Right kidney (tissue), 1 donor: ENCODE data around the gene TMEM106C.

Experiments used
- DNase-seq: peaks from one replicate; pipeline ENCODE4 v3.0.0-alpha.2; 2016

The TMEM106C gene

DNA sequence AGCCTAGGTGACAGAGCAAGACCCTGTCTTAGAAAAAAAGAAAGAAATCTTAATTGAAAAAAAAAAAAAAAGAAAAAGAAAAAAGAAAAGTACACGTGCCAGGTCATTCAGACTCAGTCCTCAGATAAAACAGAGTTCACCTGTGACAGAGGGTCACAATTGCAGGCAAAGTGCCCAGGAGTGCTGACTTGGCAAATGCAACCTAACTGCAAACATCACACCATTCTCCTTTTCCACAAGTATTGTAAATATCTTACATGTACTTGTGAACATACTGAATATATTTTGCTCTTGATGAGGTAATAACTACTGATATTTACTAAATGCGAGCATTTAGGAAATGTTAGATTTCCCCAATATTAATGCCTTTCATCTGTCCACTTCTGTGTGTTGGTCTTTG is 49.9 kb downstream of the TMEM106C start:
- no peak for DNase-seq

DNA sequence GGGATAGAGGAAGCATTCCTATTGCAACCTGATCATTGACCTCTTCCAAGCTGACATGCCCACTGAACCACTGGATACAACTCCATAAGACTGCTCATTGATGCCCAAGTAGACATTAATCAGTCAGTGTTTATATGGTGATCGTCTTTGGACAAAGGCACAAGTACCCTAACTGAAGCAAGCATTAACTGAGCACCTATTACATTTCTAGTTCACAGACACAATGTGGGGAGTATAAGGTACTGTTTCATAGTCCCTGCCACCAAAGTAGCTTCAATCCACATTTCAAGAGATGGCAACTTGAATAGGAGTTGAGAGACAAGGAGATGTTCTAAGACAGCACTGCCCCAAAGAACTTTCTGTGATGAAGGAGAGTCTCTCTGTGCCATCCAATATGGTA is 51.7 kb downstream of the TMEM106C start:
- DNase-seq = no peak

DNA sequence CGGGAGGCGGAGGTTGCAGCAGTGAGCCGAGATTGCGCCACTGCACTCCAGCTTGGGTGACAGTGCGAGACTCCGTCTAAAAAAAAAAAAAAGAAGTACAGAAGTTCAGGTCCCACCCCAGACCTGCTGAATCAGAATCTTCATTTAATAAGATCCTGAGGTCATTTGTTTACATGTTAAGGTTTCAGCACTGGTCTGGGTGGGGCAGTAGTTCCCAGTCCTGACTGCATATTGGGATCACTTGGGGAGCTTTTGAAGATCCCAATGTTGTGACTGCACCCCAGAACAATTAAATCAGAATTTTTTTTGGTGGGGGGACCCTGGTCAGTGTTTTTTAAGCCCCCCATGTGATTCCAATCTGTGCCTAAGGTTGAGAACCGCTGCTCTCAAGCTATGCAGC is 52.6 kb downstream of the TMEM106C start:
- no peak for DNase-seq

GRCh38 chr12:48016373-48017020 is 53.1 kb downstream of the TMEM106C start:
- DNase-seq = no peak

DNA sequence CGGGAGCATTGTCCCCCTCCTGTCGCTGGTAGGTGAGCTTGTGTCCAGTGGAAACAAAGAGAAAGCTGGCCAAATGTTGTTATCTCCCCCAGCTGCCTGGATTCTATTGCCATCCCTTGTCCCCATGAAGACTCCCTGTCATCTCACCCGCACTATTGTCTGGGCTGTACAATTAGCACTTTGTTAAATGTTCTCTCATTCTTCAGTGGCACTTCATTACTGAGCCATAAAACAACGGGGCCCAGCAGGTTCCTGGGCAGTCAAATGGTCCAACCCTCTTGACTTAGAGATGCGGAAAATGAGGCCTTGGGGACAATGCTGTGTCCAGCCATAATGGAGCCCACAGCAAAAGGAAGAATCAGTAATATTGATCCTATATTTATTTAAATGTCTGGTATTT is 54.1 kb downstream of the TMEM106C start:
- no peak for DNase-seq

- DNase-seq = no peak
Observed at GRCh38 chr12:48017921-48018617, 54.7 kb downstream of the TMEM106C start.
